K562 (cell line): Measurements from ENCODE around the gene ADGRA1. TPM values are rescaled to one million over a fixed set of nuclear protein-coding genes. Genes with fewer than 3 reads are reported as not detected.

Experiments
- ATAC-seq: fragments of 200-7000 bp; cut with Tn5 transposase; 3 replicates; pipeline ENCODE4 v1.9.1; 2020; ENCODE audit warnings: moderate library complexity
- BruUV-seq: library from RNA; stranded (reverse); fragments of 400-500 nt; replicated peaks from 2 replicates; lab custom pipeline; 2021; lab: Mats Ljungman, UMichigan
- CTCF ChIA-PET: fragments of 300-600 bp; formaldehyde crosslinking; extraction: SDS; loops from one replicate; lab custom pipeline; 2021; ENCODE audit warnings: low intra/inter-chr PET ratio; lab: Yijun Ruan, JAX
- POLR2A ChIA-PET: fragments of 300-600, 350-650 bp; sonication (Branson Sonifier 250); formaldehyde crosslinking; extraction: SDS; loops from one replicate; lab custom pipeline; 2021; ENCODE audit warnings: antibody characterized with exemption, inconsistent platforms; lab: Yijun Ruan, JAX
- DNase-seq, 4 experiments: peaks; one replicate each; pipeline versions ENCODE4 v3.0.0 to v3.0.0-alpha.2; 2011 to 2018; ENCODE audit warnings: low spot score in 3 of 4, mixed read lengths in 3 of 4; ENCODE audit errors: extremely low read depth in 1 of 4
- FAIRE-seq: peaks from 2 replicates; lab custom pipeline; 2011; peaks lifted over from hg19 to GRCh38; lab: Jason Lieb, UNC
- H2AFZ ChIP-seq: 2 replicates; pipeline ENCODE4 v1.6.0; 2011; ENCODE audit warnings: low read depth, low read length, control low read depth, inconsistent platforms
- H3K27ac ChIP-seq: fragments of 200-600 bp; 3 replicates; pipeline ENCODE4 v1.8.0; 2011; ENCODE audit warnings: low read depth, mild to moderate bottlenecking, control low read depth, inconsistent platforms, low read length, moderate library complexity, mixed read lengths; ENCODE audit errors: extremely low read depth
- H3K27me3 ChIP-seq, 2 experiments: fragments of 300-600 bp in 1 of 2; 2 replicates in 1 of 2; 3 replicates in 1 of 2; pipeline versions ENCODE4 v1.6.0 to v1.8.0; 2011; ENCODE audit warnings: inconsistent platforms in 2 of 2, low read length in 2 of 2, mild to moderate bottlenecking in 1 of 2, mixed read lengths in 1 of 2, moderate library complexity in 1 of 2; ENCODE audit not compliant: control insufficient read depth in 2 of 2, insufficient read depth in 2 of 2
- H3K36me3 ChIP-seq: fragments of 300-600 bp; 3 replicates; pipeline ENCODE4 v1.8.0; 2011; ENCODE audit warnings: mild to moderate bottlenecking, low read length, inconsistent platforms; ENCODE audit not compliant: control insufficient read depth, insufficient read depth
- H3K4me1 ChIP-seq, 2 experiments: fragments of 200-600 bp in 1 of 2; replicated peaks in 1 of 2; 2 replicates in 1 of 2; 3 replicates in 1 of 2; pipeline versions ENCODE4 v1.5.1 to v1.8.0; 2011; ENCODE audit warnings: inconsistent platforms in 2 of 2, low read length in 2 of 2, mild to moderate bottlenecking in 1 of 2, mixed read lengths in 1 of 2, moderate library complexity in 1 of 2; ENCODE audit not compliant: control insufficient read depth in 2 of 2, insufficient read depth in 2 of 2
- H3K4me2 ChIP-seq: 2 replicates; pipeline ENCODE4 v1.6.1; 2011; ENCODE audit warnings: low read length, control low read depth, inconsistent platforms, mixed read lengths; ENCODE audit not compliant: insufficient read depth
- H3K4me3 ChIP-seq: fragments of 200-600 bp; sonication (generic), shearing (Covaris generic); 2 replicates; pipeline ENCODE4 v1.5.1; 2016; ENCODE audit warnings: control low read depth, inconsistent platforms
- H3K79me2 ChIP-seq: fragments of 200-600 bp; 3 replicates; pipeline ENCODE4 v1.8.0; 2011; ENCODE audit warnings: low read length, inconsistent platforms; ENCODE audit not compliant: control insufficient read depth, insufficient read depth
- H3K9ac ChIP-seq, 2 experiments: 2 replicates each; pipeline versions ENCODE4 v1.6.0 to v1.6.1; 2011; ENCODE audit warnings: low read depth in 2 of 2, low read length in 2 of 2, control low read depth in 1 of 2, inconsistent platforms in 1 of 2, mild to moderate bottlenecking in 1 of 2, mixed read lengths in 1 of 2; ENCODE audit not compliant: insufficient read depth in 1 of 2
- H3K9me1 ChIP-seq: one replicate; pipeline ENCODE4 v1.6.0; 2011; ENCODE audit warnings: inconsistent platforms, mild to moderate bottlenecking, low read length, moderate library complexity; ENCODE audit not compliant: control insufficient read depth, insufficient read depth
- H3K9me3 ChIP-seq: replicated peaks from 2 replicates; pipeline ENCODE4 v1.5.1; 2011; ENCODE audit warnings: low read depth, low read length, inconsistent platforms; ENCODE audit not compliant: control insufficient read depth, insufficient read depth
- H4K20me1 ChIP-seq: replicated peaks from 2 replicates; pipeline ENCODE4 v1.6.1; 2011; ENCODE audit warnings: low read length, inconsistent platforms, mixed read lengths; ENCODE audit not compliant: control insufficient read depth, insufficient read depth
- COPS2 ChIP-seq: fragments of 450-650 bp; conservative IDR thresholded peaks from 2 replicates; pipeline ENCODE4 v1.6.1; 2016; ENCODE audit warnings: mild to moderate bottlenecking, moderate library complexity
- CUX1 ChIP-seq: fragments of 200-800 bp; sonication (Bioruptor generic); IDR thresholded peaks from 2 replicates; pipeline ENCODE4 v1.6.1; 2016; ENCODE audit warnings: missing genetic modification characterization, missing compliant biosample characterization
- DACH1 ChIP-seq: fragments of 450-650 bp; IDR thresholded peaks from 2 replicates; pipeline ENCODE4 v1.6.1; 2018; ENCODE audit not compliant: partially characterized antibody
- FOXA1 ChIP-seq: fragments of 450-650 bp; IDR thresholded peaks from 2 replicates; pipeline ENCODE4 v1.6.1; 2016; ENCODE audit warnings: mild to moderate bottlenecking, borderline replicate concordance
- GABPA ChIP-seq: fragments of 200-800 bp; sonication (Bioruptor generic); conservative IDR thresholded peaks from 2 replicates; pipeline ENCODE4 v1.6.1; 2016; ENCODE audit warnings: low read depth, missing genetic modification characterization, missing compliant biosample characterization
- ILK ChIP-seq: fragments of 450-650 bp; IDR thresholded peaks from 2 replicates; pipeline ENCODE4 v1.6.1; 2016; ENCODE audit warnings: missing genetic modification characterization, low read depth, mild to moderate bottlenecking, missing compliant biosample characterization, moderate library complexity, borderline replicate concordance
- MED1 ChIP-seq: sonication (generic); formaldehyde crosslinking; IDR thresholded peaks from 2 replicates; pipeline ENCODE4 v1.8.1; 2023; ENCODE audit warnings: missing genetic modification reagents, borderline replicate concordance
- MEF2A ChIP-seq: IDR thresholded peaks from 2 replicates; pipeline ENCODE4 v1.6.1; 2011; ENCODE audit warnings: low read depth, mild to moderate bottlenecking, low read length, moderate library complexity; ENCODE audit not compliant: control insufficient read depth
- NFE2L1 ChIP-seq: fragments of 450-650 bp; IDR thresholded peaks from 2 replicates; pipeline ENCODE4 v1.6.1; 2016; ENCODE audit warnings: missing genetic modification characterization, low read depth, mild to moderate bottlenecking, missing compliant biosample characterization, moderate library complexity, borderline replicate concordance
- RBM14 ChIP-seq: fragments of 200-400 bp; formaldehyde crosslinking; IDR thresholded peaks from 2 replicates; pipeline ENCODE4 v1.6.1; 2018; ENCODE audit warnings: low read depth, mild to moderate bottlenecking, low read length, moderate library complexity, borderline replicate concordance; ENCODE audit not compliant: insufficient read depth
- SAP30 ChIP-seq: fragments of 200-600 bp; sonication (generic); IDR thresholded peaks from 2 replicates; pipeline ENCODE4 v1.6.1; 2012; ENCODE audit warnings: borderline replicate concordance, low read depth, mild to moderate bottlenecking, moderate library complexity, low read length, control low read depth, inconsistent platforms; ENCODE audit not compliant: insufficient read depth, poor library complexity, severe bottlenecking
- ZNF639 ChIP-seq, 2 experiments: fragments of 200-800 bp in 1 of 2; sonication (Bioruptor generic) in 1 of 2; sonication (generic) in 1 of 2; formaldehyde crosslinking in 1 of 2; IDR thresholded peaks in 1 of 2; conservative IDR thresholded peaks in 1 of 2; 2 replicates each; pipeline versions ENCODE4 v1.5.0 to v1.6.1; 2016 to 2020; ENCODE audit warnings: missing compliant biosample characterization in 1 of 2, missing genetic modification characterization in 1 of 2, missing genetic modification reagents in 1 of 2
- WGBS: fragments of 100-300 bp; shearing (Covaris generic); methylation state at CpG from one replicate; pipeline ENCODE4 v1.1.6; 2016; ENCODE audit warnings: low coverage, mixed read lengths; ENCODE audit not compliant: insufficient coverage; ENCODE audit errors: missing lambda C conversion rate; 5-methylcytosine and 5-hydroxymethylcytosine counted together
- in situ Hi-C: fragments of 300-500 bp; cut with MboI; formaldehyde crosslinking; loops from 4 replicates; pipeline ENCODE4 v1.15.0; 2018; ENCODE audit warnings: inconsistent platforms, mixed read lengths
- intact Hi-C: fragments of 100-400 bp; cut with micrococcal nuclease; formaldehyde crosslinking; loops from 2 replicates; pipeline ENCODE4 v1.14.2; 2022
- polyA plus RNA-seq, 8 experiments: library from polyadenylated mRNA; depleted of rRNA in 4 of 8; stranded (reverse) in 5 of 8; unstranded in 3 of 8; fragments of >200 nt; fragmentation: Nextera tagmentation in 2 of 8; fragmentation: Illumina TruSeq in 1 of 8; extraction: Ambion mirVana in 2 of 8; extraction: Trizol in 1 of 8; gene quantifications; 2 replicates each; pipeline versions ENCODE4 v1.2.1 to v1.2.3, GENCODE V29; 2011 to 2014; ENCODE audit warnings: inconsistent platforms in 1 of 8, missing spikeins in 1 of 8
- total RNA-seq, 7 experiments: library from RNA; depleted of rRNA in 6 of 7; stranded (reverse); fragments of >200 nt in 6 of 7; fragmentation: Illumina TruSeq in 2 of 7; extraction: Trizol in 2 of 7; gene quantifications; 2 replicates each; pipeline versions ENCODE4 v1.2.1 to v1.2.3, GENCODE V29; 2011 to 2021; ENCODE audit warnings: low replicate concordance in 1 of 7
- TF ChIP-seq, protein P1 (sequence below): fragments of 450-650 bp; conservative IDR thresholded peaks from 2 replicates; pipeline ENCODE4 v1.6.1; 2016; ENCODE audit warnings: missing genetic modification characterization, low read depth, mild to moderate bottlenecking, control low read depth, missing compliant biosample characterization

The ADGRA1 gene
- total and polyA plus RNA-seq, 9 of the 15 experiments (the other 6 are each of a cell fraction or from before 2014, with no cell fraction given) = not detected

DNA sequence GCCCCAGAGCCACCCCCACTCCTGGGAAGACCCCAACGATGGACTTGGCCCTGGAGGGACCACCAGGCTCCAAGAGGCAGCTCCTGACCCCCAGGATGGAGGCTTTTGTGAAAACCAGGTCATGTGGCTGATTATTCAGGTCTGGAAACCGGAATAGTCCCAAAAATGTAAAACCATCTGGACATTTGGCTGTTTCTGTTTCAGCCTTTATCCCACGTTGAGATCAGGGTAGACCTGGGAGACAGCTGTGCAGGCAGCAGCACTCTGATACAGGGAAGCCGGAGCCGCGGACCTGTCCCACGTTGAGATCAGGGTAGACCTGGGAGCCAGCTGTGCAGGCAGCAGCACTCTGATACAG lies 7.1 kb upstream of the ADGRA1 start:
- ChIA-PET CTCF (no interaction called here), POLR2A (no interaction called here)
- no peaks in the 10 kb centered on the region for H4K20me1 ChIP-seq
- H3K36me3 ChIP-seq = no peaks in the 10 kb centered on the region
- H3K9ac ChIP-seq = no peak overlapping the region
- no peak overlapping the region for H3K27ac ChIP-seq
- BruUV-seq = no TSS peak
- intact Hi-C loops = no loop called here
- H3K9me3 ChIP-seq = no peaks in the 10 kb centered on the region
- no peak overlapping the region for H3K4me3 ChIP-seq
- no peak overlapping the region for H2AFZ ChIP-seq
- H3K4me2 ChIP-seq = no peak overlapping the region
- WGBS = 0% methylated on average over 3 of the region's 7 CpGs
- FAIRE-seq = no peak
- ATAC-seq = no peak
- DNase-seq = no peak
- H3K4me1 ChIP-seq = peaks cover 0 to 6% of the 10 kb centered on the region in 2 experiments; a peak in 1 of 5 replicates
- H3K9me1 ChIP-seq = no peaks in the 10 kb centered on the region
- H3K27me3 ChIP-seq = peaks cover 0 to 61% of the 10 kb centered on the region in 2 experiments; a peak in 2 of 5 replicates
- H3K79me2 ChIP-seq = no peaks in the 10 kb centered on the region
- in situ Hi-C loops = no loop called here
- TF ChIP-seq RBM14 (no peak), NFE2L1 (tag) (no peak), GABPA (tag) (no peak), MEF2A (no peak), CUX1 (no peak), ILK (tag) (no peak), SAP30 (no peak), COPS2 (no peak), FOXA1 (no peak), ZNF639 (CRISPR knock-in tag; conservative IDR thresholded peaks at IDR 0.05 in 1 of 2, IDR thresholded peaks at IDR 0.05 in 1 of 2) (no peak), MED1 (CRISPR knock-in tag) (no peak), DACH1 (no peak)
- TF ChIP-seq, protein P1, sequence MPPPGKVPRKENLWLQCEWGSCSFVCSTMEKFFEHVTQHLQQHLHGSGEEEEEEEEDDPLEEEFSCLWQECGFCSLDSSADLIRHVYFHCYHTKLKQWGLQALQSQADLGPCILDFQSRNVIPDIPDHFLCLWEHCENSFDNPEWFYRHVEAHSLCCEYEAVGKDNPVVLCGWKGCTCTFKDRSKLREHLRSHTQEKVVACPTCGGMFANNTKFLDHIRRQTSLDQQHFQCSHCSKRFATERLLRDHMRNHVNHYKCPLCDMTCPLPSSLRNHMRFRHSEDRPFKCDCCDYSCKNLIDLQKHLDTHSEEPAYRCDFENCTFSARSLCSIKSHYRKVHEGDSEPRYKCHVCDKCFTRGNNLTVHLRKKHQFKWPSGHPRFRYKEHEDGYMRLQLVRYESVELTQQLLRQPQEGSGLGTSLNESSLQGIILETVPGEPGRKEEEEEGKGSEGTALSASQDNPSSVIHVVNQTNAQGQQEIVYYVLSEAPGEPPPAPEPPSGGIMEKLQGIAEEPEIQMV = no peak
